DOHH2 (cell line): Measurements from ENCODE around the gene SYNE3.

Experiments
- H3F3A ChIP-seq: fragments of 200-600 bp; sonication (generic), shearing (Covaris generic); 2 replicates; pipeline ENCODE4 v1.6.0; 2016; ENCODE audit warnings: antibody characterized with exemption, mild to moderate bottlenecking; ENCODE audit not compliant: control insufficient read depth, insufficient read depth
- H3K27ac ChIP-seq: fragments of 200-600 bp; sonication (generic); 2 replicates; pipeline ENCODE4 v1.5.1; 2014; ENCODE audit warnings: low read depth, mild to moderate bottlenecking, low read length, moderate library complexity
- H3K27me3 ChIP-seq: fragments of 200-600 bp; sonication (generic); 2 replicates; pipeline ENCODE4 v1.6.1; 2014; ENCODE audit warnings: mild to moderate bottlenecking, low read length, mixed read lengths; ENCODE audit not compliant: control insufficient read depth
- H3K36me3 ChIP-seq: fragments of 200-600 bp; sonication (generic); 2 replicates; pipeline ENCODE4 v1.6.1; 2014; ENCODE audit warnings: mild to moderate bottlenecking, low read length, moderate library complexity, mixed read lengths; ENCODE audit not compliant: control insufficient read depth
- H3K4me1 ChIP-seq: fragments of 200-600 bp; sonication (generic); 2 replicates; pipeline ENCODE4 v1.6.1; 2014; ENCODE audit warnings: mild to moderate bottlenecking, low read length, mixed read lengths; ENCODE audit not compliant: control insufficient read depth
- H3K4me2 ChIP-seq: fragments of 200-600 bp; sonication (generic); 2 replicates; pipeline ENCODE4 v1.6.0; 2014; ENCODE audit warnings: mild to moderate bottlenecking, low read length, moderate library complexity
- H3K4me3 ChIP-seq: fragments of 200-600 bp; sonication (generic); 2 replicates; pipeline ENCODE4 v1.5.1; 2014; ENCODE audit warnings: mild to moderate bottlenecking, low read length, mixed read lengths
- H3K79me2 ChIP-seq: fragments of 200-600 bp; sonication (generic); 2 replicates; pipeline ENCODE4 v1.6.1; 2014; ENCODE audit warnings: mild to moderate bottlenecking, low read length, mixed read lengths; ENCODE audit not compliant: control insufficient read depth
- H3K9me2 ChIP-seq: fragments of 200-600 bp; sonication (generic); replicated peaks from 2 replicates; pipeline ENCODE4 v1.6.1; 2014; ENCODE audit warnings: mild to moderate bottlenecking, low read length, mixed read lengths; ENCODE audit not compliant: control insufficient read depth
- H3K9me3 ChIP-seq: fragments of 200-600 bp; sonication (generic); 2 replicates; pipeline ENCODE4 v1.6.1; 2014; ENCODE audit warnings: antibody characterized with exemption, low read length, mixed read lengths; ENCODE audit not compliant: control insufficient read depth, insufficient read depth
- H4K20me1 ChIP-seq: fragments of 200-600 bp; sonication (generic); 2 replicates; pipeline ENCODE4 v1.6.0; 2014; ENCODE audit warnings: low read depth, mild to moderate bottlenecking, antibody characterized with exemption, low read length, moderate library complexity; ENCODE audit not compliant: control insufficient read depth, insufficient read depth
- CTCF ChIP-seq: fragments of 200-600 bp; sonication (generic); IDR thresholded peaks from one replicate; pipeline ENCODE4 v1.5.1; 2014; ENCODE audit warnings: antibody characterized with exemption, mild to moderate bottlenecking, low read depth, low read length; ENCODE audit not compliant: poor library complexity, severe bottlenecking
- EZH2phosphoT487 ChIP-seq: fragments of 200-600 bp; sonication (generic); IDR thresholded peaks from 2 replicates; pipeline ENCODE4 v1.6.1; 2017; ENCODE audit warnings: borderline replicate concordance, mild to moderate bottlenecking, antibody characterized with exemption, low read length, moderate library complexity, mixed read lengths

Gene SYNE3

GRCh38 chr14:95514131-95515079, 2.0 kb downstream of the SYNE3 start:
- Histone ChIP-seq H3K9me3 (no peaks in the 10 kb centered on the region), H3K4me2 (no peak overlapping the region), H3F3A (no peaks in the 10 kb centered on the region), H3K36me3 (no peaks in the 10 kb centered on the region), H3K27me3 (peaks cover 45% of the 10 kb centered on the region), H3K4me3 (no peak overlapping the region), H3K27ac (no peak overlapping the region), H3K4me1 (peaks cover 26% of the 10 kb centered on the region), H4K20me1 (no peaks in the 10 kb centered on the region), H3K79me2 (no peaks in the 10 kb centered on the region), H3K9me2 (no peaks in the 10 kb centered on the region)
- TF ChIP-seq EZH2phosphoT487 (no peak), CTCF (no peak)

- no peaks in the 10 kb centered on the region for H3K9me3 ChIP-seq
- no peak overlapping the region for H3K27ac ChIP-seq
- H3K4me2 ChIP-seq, result no peak overlapping the region
- TF ChIP-seq EZH2phosphoT487 (no peak), CTCF (no peak)
- peaks cover 23% of the 10 kb centered on the region for H3K4me1 ChIP-seq
- H4K20me1 ChIP-seq, result no peaks in the 10 kb centered on the region
- H3K9me2 ChIP-seq, result no peaks in the 10 kb centered on the region
- H3K36me3 ChIP-seq, result no peaks in the 10 kb centered on the region
- no peaks in the 10 kb centered on the region for H3K79me2 ChIP-seq
- no peak overlapping the region for H3K4me3 ChIP-seq
- H3K27me3 ChIP-seq, result peaks cover 40% of the 10 kb centered on the region
- no peaks in the 10 kb centered on the region for H3F3A ChIP-seq
These were observed 3.2 kb downstream of the SYNE3 start for GRCh38 chr14:95513291-95513690.

DNA sequence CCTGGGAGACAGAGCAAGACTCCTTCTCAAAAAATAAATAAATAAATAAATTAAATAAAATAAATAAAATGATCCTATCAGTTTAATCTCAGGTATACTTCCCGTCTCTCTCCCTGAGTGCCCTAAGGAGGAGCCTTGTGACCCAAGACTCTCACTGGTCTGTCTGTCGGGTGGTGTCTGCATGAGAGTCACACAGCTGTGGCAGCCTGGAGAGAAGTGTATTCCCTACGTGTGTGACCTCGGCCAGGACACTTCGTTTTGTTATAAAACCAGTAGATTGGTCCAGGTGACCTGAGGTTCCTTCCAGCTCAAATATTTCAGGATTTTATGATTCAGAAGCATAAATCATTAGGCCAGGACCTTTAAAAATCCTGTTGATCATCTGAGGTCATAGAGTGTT, 4.8 kb downstream of the SYNE3 start:
- no peaks in the 10 kb centered on the region for H3K79me2 ChIP-seq
- TF ChIP-seq EZH2phosphoT487 (no peak), CTCF (no peak)

More for the DNA sequence above, 4.8 kb downstream of the SYNE3 start:
- no peaks in the 10 kb centered on the region for H3F3A ChIP-seq
- H3K4me1 ChIP-seq, result peaks cover 13% of the 10 kb centered on the region
- no peak overlapping the region for H3K27ac ChIP-seq
- H4K20me1 ChIP-seq, result no peaks in the 10 kb centered on the region
- no peaks in the 10 kb centered on the region for H3K36me3 ChIP-seq
- H3K27me3 ChIP-seq, result peaks cover 30% of the 10 kb centered on the region
- H3K4me3 ChIP-seq, result no peak overlapping the region
- no peaks in the 10 kb centered on the region for H3K9me3 ChIP-seq
- no peaks in the 10 kb centered on the region for H3K9me2 ChIP-seq
- no peak overlapping the region for H3K4me2 ChIP-seq
